GM23248 (cell line): Measurements from ENCODE around the gene ALX3. TPM values are rescaled to one million over a fixed set of nuclear protein-coding genes. Genes with fewer than 3 reads are reported as not detected.
A peak's percentile ranks its signal among the peaks of the same experiment; 100 is the strongest.

ENCODE experiments used
- DNase-seq: peaks from one replicate; pipeline ENCODE4 v3.0.0-alpha.2; 2015
- H2AFZ ChIP-seq: fragments of 200-600 bp; sonication (generic); 2 replicates; pipeline ENCODE4 v1.6.1; 2016; ENCODE audit warnings: antibody characterized with exemption
- H3F3A ChIP-seq: fragments of 200-600 bp; sonication (generic); 2 replicates; pipeline ENCODE4 v1.6.1; 2016; ENCODE audit warnings: mild to moderate bottlenecking, antibody characterized with exemption, mixed run types; ENCODE audit not compliant: insufficient read depth
- H3K27ac ChIP-seq: fragments of 200-600 bp; sonication (generic); 2 replicates; pipeline ENCODE4 v1.5.1; 2016; ENCODE audit warnings: mild to moderate bottlenecking
- H3K27me3 ChIP-seq: fragments of 200-600 bp; sonication (generic); replicated peaks from 2 replicates; pipeline ENCODE4 v1.6.1; 2016; ENCODE audit warnings: mild to moderate bottlenecking; ENCODE audit not compliant: insufficient read depth
- H3K36me3 ChIP-seq: fragments of 200-600 bp; sonication (generic); 2 replicates; pipeline ENCODE4 v1.6.1; 2016; ENCODE audit warnings: low read depth, mild to moderate bottlenecking
- H3K4me1 ChIP-seq: fragments of 200-600 bp; sonication (generic); 2 replicates; pipeline ENCODE4 v1.6.1; 2016; ENCODE audit warnings: mild to moderate bottlenecking; ENCODE audit not compliant: insufficient read depth
- H3K4me2 ChIP-seq: fragments of 200-600 bp; sonication (generic); one replicate; pipeline ENCODE4 v1.6.1; 2016; ENCODE audit warnings: mild to moderate bottlenecking; ENCODE audit not compliant: unreplicated experiment
- H3K4me3 ChIP-seq: fragments of 200-600 bp; sonication (generic); 2 replicates; pipeline ENCODE4 v1.5.1; 2016; ENCODE audit warnings: mild to moderate bottlenecking
- H3K79me2 ChIP-seq: fragments of 200-600 bp; sonication (generic); 2 replicates; pipeline ENCODE4 v1.6.1; 2016; ENCODE audit warnings: mild to moderate bottlenecking; ENCODE audit not compliant: insufficient read depth
- H3K9ac ChIP-seq: fragments of 200-600 bp; sonication (generic); 2 replicates; pipeline ENCODE4 v1.6.1; 2016; ENCODE audit warnings: mild to moderate bottlenecking
- H3K9me2 ChIP-seq: fragments of 200-600 bp; sonication (generic); 2 replicates; pipeline ENCODE4 v1.6.1; 2016; ENCODE audit warnings: mixed run types, mild to moderate bottlenecking, moderate library complexity; ENCODE audit not compliant: insufficient read depth
- H3K9me3 ChIP-seq: fragments of 200-600 bp; sonication (generic); one replicate; pipeline ENCODE4 v1.6.1; 2017; ENCODE audit warnings: low read depth
- H4K20me1 ChIP-seq: fragments of 200-600 bp; sonication (generic); 2 replicates; pipeline ENCODE4 v1.6.0; 2016; ENCODE audit not compliant: insufficient read depth
- EZH2 ChIP-seq: fragments of 200-600 bp; sonication (generic); IDR thresholded peaks from 2 replicates; pipeline ENCODE4 v1.6.1; 2018; ENCODE audit warnings: antibody characterized with exemption, mild to moderate bottlenecking; ENCODE audit not compliant: insufficient read depth, poor library complexity, severe bottlenecking
- EZH2phosphoT487 ChIP-seq: fragments of 200-600 bp; sonication (generic); IDR thresholded peaks from 2 replicates; pipeline ENCODE4 v1.6.1; 2018; ENCODE audit warnings: antibody characterized with exemption, moderate library complexity, mild to moderate bottlenecking, low read depth; ENCODE audit not compliant: insufficient read depth
- WGBS, 2 experiments: methylation state at CpG; one replicate each; pipeline ENCODE4 v1.1.6; 2015 to 2017; ENCODE audit warnings: low lambda C conversion rate in 2 of 2, low coverage in 1 of 2; ENCODE audit errors: missing lambda C conversion rate in 2 of 2; 5-methylcytosine and 5-hydroxymethylcytosine counted together
- in situ Hi-C: fragments of 300-500 bp; cut with MboI; formaldehyde crosslinking; loops from 2 replicates; pipeline ENCODE4 v1.15.0; 2020
- polyA plus RNA-seq: library from polyadenylated mRNA; unstranded; fragments of >200 nt; fragmentation: Nextera tagmentation; extraction: Ambion mirVana; gene quantifications from 2 replicates; pipeline ENCODE4 v1.2.1, GENCODE V29; 2016
- total RNA-seq: library from RNA; depleted of rRNA; stranded (reverse); fragments of >200 nt; shearing (Covaris generic); gene quantifications from 2 replicates; pipeline ENCODE4 v1.2.3, GENCODE V29; 2014

Gene ALX3
- total and polyA plus RNA-seq, 2 experiments from 2014 or later = not detected

DNA sequence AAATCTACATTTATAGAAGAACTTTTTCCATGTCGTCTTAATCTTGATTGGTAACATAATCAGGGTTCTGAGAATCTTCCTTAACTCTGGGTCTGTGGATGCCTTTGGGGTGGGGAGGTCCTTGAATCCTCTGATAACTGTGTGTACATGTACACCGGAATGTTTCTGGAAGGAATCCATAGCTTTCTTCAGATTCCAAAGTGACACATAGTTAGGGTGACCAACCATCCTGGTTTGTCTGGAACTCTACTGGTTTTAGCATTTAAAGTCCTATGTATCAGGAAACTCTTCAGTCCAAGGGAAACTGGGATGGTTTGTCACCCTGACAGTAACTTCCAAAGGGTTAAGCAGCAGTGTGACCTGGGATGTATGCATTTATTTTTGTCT lies 19.2 kb downstream of the ALX3 start:
- H3K4me1 ChIP-seq = peaks cover 51% of the 10 kb centered on the region
- no peaks in the 10 kb centered on the region for H3K9me2 ChIP-seq
- peak; percentile 69 for DNase-seq
- H3K36me3 ChIP-seq = peaks cover 52% of the 10 kb centered on the region
- in situ Hi-C loops = no loop called here
- peaks cover 63% of the 10 kb centered on the region for H3F3A ChIP-seq
- H3K79me2 ChIP-seq = no peaks in the 10 kb centered on the region
- H2AFZ ChIP-seq = no peak overlapping the region
- WGBS, 2 experiments = 0 to 11% methylated on average over 2 of the region's 2 CpGs
- no peak for TF ChIP-seq EZH2
- TF ChIP-seq EZH2phosphoT487 = no peak
- H4K20me1 ChIP-seq = no peaks in the 10 kb centered on the region
- no peak overlapping the region for H3K4me3 ChIP-seq
- peak overlapping the region; percentile 76 for H3K4me2 ChIP-seq
- peak overlapping the region; percentile 59 for H3K9ac ChIP-seq
- H3K27me3 ChIP-seq = no peaks in the 10 kb centered on the region
- no peaks in the 10 kb centered on the region for H3K9me3 ChIP-seq
- peak overlapping the region; percentile 70 for H3K27ac ChIP-seq

GRCh38 chr1:110050602-110051261 lies 19.7 kb downstream of the ALX3 start:
- peaks cover 57% of the 10 kb centered on the region for H3F3A ChIP-seq
- no peaks in the 10 kb centered on the region for H3K79me2 ChIP-seq
- no peaks in the 10 kb centered on the region for H3K9me3 ChIP-seq
- peak overlapping the region; percentile 70 for H3K27ac ChIP-seq
- H3K9ac ChIP-seq = peak overlapping the region; percentile 59
- DNase-seq = peak; percentile 82
- H3K4me2 ChIP-seq = peak overlapping the region; percentile 76
- no peak overlapping the region for H3K4me3 ChIP-seq
- H3K4me1 ChIP-seq = peaks cover 46% of the 10 kb centered on the region
- H2AFZ ChIP-seq = no peak overlapping the region
- H3K36me3 ChIP-seq = peaks cover 58% of the 10 kb centered on the region
- H3K27me3 ChIP-seq = no peaks in the 10 kb centered on the region
- WGBS, 2 experiments = 11 to 17% methylated on average over 4 of the region's 4 CpGs
- no peaks in the 10 kb centered on the region for H4K20me1 ChIP-seq
- in situ Hi-C loops = no loop called here
- TF ChIP-seq EZH2phosphoT487 = no peak
- no peak for TF ChIP-seq EZH2
- H3K9me2 ChIP-seq = no peaks in the 10 kb centered on the region

- in situ Hi-C loops = no loop called here
- 75 to 76% methylated on average over 11 of the region's 11 CpGs for WGBS, 2 experiments
- H3K27ac ChIP-seq = peak overlapping the region; percentile 70
These were observed 20.5 kb downstream of the ALX3 start for GRCh38 chr1:110049801-110050601.

DNA sequence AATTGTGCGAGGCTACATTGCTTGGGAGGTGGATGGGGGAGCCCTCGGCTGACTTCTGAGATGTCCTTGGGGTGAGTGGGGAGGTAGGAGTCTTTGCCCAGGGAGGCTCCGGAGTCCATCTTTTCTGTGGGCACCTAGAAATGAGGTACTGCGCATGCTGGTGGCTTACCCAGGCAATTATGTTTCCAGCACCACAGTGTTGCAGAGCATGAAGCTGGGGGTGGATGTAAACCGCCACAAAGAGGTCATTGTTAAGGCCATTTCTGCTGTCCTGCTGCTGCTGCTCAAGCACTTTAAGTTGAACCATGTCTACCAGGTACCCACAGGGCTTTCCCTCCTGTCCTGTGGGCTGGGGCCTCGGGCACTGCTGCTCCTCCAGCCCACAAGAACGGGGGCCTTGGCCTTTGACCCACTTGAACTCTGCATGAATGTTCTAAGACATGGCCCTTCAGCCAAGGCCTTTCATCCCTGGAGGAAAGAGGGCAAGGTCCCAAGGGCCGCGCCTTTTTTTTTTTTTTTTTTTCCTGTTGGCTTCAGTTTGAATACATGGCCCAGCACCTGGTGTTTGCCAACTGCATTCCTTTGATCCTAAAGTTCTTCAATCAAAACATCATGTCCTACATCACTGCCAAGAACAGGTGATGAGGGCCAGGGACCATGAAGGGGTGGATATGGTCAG lies 21.4 kb downstream of the ALX3 start:
- Histone ChIP-seq H3K4me2 (no peak overlapping the region), H3K4me1 (peaks cover 30% of the 10 kb centered on the region), H3K79me2 (no peaks in the 10 kb centered on the region), H3F3A (peaks cover 43% of the 10 kb centered on the region), H2AFZ (no peak overlapping the region), H4K20me1 (no peaks in the 10 kb centered on the region), H3K27ac (no peak overlapping the region), H3K9me2 (no peaks in the 10 kb centered on the region), H3K9me3 (no peaks in the 10 kb centered on the region), H3K27me3 (no peaks in the 10 kb centered on the region), H3K9ac (no peak overlapping the region), H3K4me3 (no peak overlapping the region), H3K36me3 (peaks cover 66% of the 10 kb centered on the region)
- DNase-seq = no peak
- 80 to 83% methylated on average over 9 of the region's 9 CpGs for WGBS, 2 experiments
- TF ChIP-seq EZH2 (no peak), EZH2phosphoT487 (no peak)
- in situ Hi-C loops = no loop called here

More at GRCh38 chr1:110049801-110050601, 20.5 kb downstream of the ALX3 start:
- H3K4me1 ChIP-seq = peaks cover 39% of the 10 kb centered on the region
- H3K9ac ChIP-seq = peak overlapping the region; percentile 59
- no peak for DNase-seq
- H3K9me2 ChIP-seq = no peaks in the 10 kb centered on the region
- H4K20me1 ChIP-seq = no peaks in the 10 kb centered on the region
- H3K4me2 ChIP-seq = peak overlapping the region; percentile 76
- H3K36me3 ChIP-seq = peaks cover 64% of the 10 kb centered on the region
- no peaks in the 10 kb centered on the region for H3K79me2 ChIP-seq
- H3K4me3 ChIP-seq = no peak overlapping the region
- no peaks in the 10 kb centered on the region for H3K27me3 ChIP-seq
- H2AFZ ChIP-seq = no peak overlapping the region
- H3K9me3 ChIP-seq = no peaks in the 10 kb centered on the region
- H3F3A ChIP-seq = peaks cover 50% of the 10 kb centered on the region
- TF ChIP-seq EZH2phosphoT487 (no peak), EZH2 (no peak)
